Fibroblast of the aortic adventitia (primary cell): Measurements from ENCODE around the gene PLXNB1. TPM values are rescaled to one million over a fixed set of nuclear protein-coding genes. Genes with fewer than 3 reads are reported as not detected.

Experiments
- DNase-seq: peaks from one replicate; pipeline ENCODE4 v3.0.0-alpha.2; 2010; ENCODE audit warnings: low read depth
- H3K4me3 ChIP-seq: 2 replicates; pipeline ENCODE4 v1.5.1; 2011; ENCODE audit warnings: low read depth, mild to moderate bottlenecking, control low read depth, low read length, moderate library complexity
- total RNA-seq: library from RNA; depleted of rRNA; stranded (reverse); fragments of >200 nt; gene quantifications from 2 replicates; pipeline ENCODE4 v1.2.3, GENCODE V29; 2012; ENCODE audit warnings: low replicate concordance
- TF ChIP-seq, protein P1 (sequence below): IDR thresholded peaks from 2 replicates; pipeline ENCODE4 v1.5.1; 2011; ENCODE audit warnings: mild to moderate bottlenecking, low read length, control low read depth, inconsistent platforms; ENCODE audit not compliant: insufficient read depth

Gene PLXNB1
- total RNA-seq, 1 donor = 30.0 TPM

- DNase-seq = no peak
- TF ChIP-seq, protein P1, sequence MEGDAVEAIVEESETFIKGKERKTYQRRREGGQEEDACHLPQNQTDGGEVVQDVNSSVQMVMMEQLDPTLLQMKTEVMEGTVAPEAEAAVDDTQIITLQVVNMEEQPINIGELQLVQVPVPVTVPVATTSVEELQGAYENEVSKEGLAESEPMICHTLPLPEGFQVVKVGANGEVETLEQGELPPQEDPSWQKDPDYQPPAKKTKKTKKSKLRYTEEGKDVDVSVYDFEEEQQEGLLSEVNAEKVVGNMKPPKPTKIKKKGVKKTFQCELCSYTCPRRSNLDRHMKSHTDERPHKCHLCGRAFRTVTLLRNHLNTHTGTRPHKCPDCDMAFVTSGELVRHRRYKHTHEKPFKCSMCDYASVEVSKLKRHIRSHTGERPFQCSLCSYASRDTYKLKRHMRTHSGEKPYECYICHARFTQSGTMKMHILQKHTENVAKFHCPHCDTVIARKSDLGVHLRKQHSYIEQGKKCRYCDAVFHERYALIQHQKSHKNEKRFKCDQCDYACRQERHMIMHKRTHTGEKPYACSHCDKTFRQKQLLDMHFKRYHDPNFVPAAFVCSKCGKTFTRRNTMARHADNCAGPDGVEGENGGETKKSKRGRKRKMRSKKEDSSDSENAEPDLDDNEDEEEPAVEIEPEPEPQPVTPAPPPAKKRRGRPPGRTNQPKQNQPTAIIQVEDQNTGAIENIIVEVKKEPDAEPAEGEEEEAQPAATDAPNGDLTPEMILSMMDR = no peak
- H3K4me3 ChIP-seq = no peak overlapping the region
Measured at GRCh38 chr3:48414376-48415250, 15.3 kb downstream of the PLXNB1 start.

DNA sequence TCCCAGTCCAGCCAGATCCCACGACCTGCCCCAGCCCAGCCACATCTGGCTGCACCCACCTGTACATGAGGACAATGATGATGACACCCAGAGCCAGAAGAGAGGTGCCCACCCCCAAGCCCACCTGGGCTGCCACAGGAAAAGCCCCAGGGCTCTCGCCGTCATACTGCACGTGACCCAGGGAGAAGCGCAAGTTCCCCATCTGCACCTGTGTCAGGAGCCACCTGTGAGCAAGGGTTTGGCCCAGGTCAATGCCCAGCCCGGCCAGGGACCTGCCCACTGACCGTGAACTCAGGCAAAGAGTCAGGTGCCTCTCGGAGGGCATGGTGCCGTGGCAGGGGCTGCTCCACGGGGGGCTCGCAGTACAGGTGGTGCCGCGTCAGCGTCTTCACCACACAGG lies 16.3 kb downstream of the PLXNB1 start:
- no peak overlapping the region for H3K4me3 ChIP-seq
- DNase-seq = no peak
- TF ChIP-seq, protein P1 = no peak

DNA sequence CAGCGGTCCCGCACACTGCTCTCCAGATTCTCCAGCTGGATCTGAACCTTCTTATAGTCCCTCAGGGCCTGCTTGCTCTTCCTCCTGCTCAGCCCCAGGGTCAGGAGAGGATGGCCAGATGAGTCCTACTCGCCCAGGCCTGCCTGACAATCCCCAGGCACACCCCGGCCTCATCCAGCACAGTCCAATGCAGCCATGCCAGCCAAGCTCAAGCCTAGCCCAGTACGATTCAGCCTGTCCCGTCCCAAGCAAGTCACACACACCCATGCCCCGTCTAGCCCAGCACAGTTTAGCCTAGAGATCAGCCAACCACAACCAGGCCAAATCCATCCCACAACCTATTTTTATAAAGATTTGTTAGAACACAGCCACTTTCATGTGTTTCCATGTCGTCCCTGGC lies 16.8 kb downstream of the PLXNB1 start:
- H3K4me3 ChIP-seq = no peak overlapping the region
- TF ChIP-seq, protein P1 = no peak
- no peak for DNase-seq

- no peak overlapping the region for H3K4me3 ChIP-seq
- TF ChIP-seq, protein P1 = no peak
- DNase-seq = no peak
Measured at GRCh38 chr3:48412375-48413001, 17.4 kb downstream of the PLXNB1 start.

GRCh38 chr3:48411606-48412374 lies 18.1 kb downstream of the PLXNB1 start:
- no peak overlapping the region for H3K4me3 ChIP-seq
- TF ChIP-seq, protein P1 = no peak
- no peak for DNase-seq

- no peak for DNase-seq
- H3K4me3 ChIP-seq = no peak overlapping the region
- TF ChIP-seq, protein P1 = no peak
Measured at GRCh38 chr3:48411041-48411588, 18.8 kb downstream of the PLXNB1 start.
